ENCODE measurements around the gene AEBP1. TPM values are rescaled to one million over a fixed set of nuclear protein-coding genes. Genes with fewer than 3 reads are reported as not detected.
A peak's percentile ranks its signal among the peaks of the same experiment; 100 is the strongest.
"Not testable (repeated sequence)": the region's sequence is repeated elsewhere in the genome, so short reads cannot be mapped to it uniquely, and the experiment has no call there.

Gene AEBP1
- total RNA-seq, 2 donors from 2014 or later = 39.2 to 51.9 TPM

DNA sequence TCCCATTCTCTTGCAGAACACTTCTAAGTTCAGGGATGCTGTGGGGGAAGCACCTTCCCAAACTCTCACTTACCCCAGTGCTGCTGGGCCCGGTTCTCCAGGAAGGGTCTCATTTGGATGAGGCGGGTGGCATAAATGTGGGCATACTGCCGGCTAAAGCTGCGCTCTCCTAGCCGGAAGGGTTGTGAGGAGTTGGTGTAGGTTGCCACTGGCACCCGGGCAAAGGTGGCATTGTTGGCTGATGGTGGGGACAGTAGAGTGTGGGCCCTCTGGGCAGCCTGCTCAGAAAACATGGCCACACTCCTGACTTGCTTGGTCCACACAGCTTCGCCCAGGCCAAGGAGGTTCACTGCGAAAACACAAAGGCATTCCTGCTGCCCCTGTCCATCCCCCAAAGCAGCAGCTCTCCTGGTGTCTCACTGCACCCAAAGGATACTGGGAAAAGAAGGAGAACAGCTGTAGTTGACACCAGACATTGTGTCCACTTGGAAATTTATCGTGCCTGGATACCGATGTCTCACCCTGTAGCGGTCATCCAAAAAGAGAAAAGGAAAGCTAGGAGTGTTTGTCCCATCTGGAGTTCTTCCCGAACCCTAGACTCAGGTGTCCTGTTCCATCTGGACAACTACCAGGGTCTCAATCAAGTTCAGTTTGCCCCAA, 17.7 kb downstream of the AEBP1 start:
- 78 to 79% methylated on average over 10 to 12 of the region's 12 CpGs for WGBS, 2 donors
- ATAC-seq = no peak
- Histone ChIP-seq H3K27me3 (no peaks in the 10 kb centered on the region), H3K9me3 (no peaks in the 10 kb centered on the region), H3K36me3 (replicated peaks in 1 of 2; ENCODE audit: insufficient read depth in 1 of 2, low read depth in 2 of 2) (no peaks in the 10 kb centered on the region), H3K27ac (no peak overlapping the region), H3K4me3 (no peak overlapping the region), H3K4me1 (peaks cover 33% of the 10 kb centered on the region)
- peak in 1 of 4 donors; percentile 7 for DNase-seq
- intact Hi-C loops (cut with DNase I) = no loop called here
- TF ChIP-seq POLR2A (IDR thresholded peaks at IDR 0.05) = no peak
- no peak for TF ChIP-seq CTCF (IDR thresholded peaks at IDR 0.05)

DNA sequence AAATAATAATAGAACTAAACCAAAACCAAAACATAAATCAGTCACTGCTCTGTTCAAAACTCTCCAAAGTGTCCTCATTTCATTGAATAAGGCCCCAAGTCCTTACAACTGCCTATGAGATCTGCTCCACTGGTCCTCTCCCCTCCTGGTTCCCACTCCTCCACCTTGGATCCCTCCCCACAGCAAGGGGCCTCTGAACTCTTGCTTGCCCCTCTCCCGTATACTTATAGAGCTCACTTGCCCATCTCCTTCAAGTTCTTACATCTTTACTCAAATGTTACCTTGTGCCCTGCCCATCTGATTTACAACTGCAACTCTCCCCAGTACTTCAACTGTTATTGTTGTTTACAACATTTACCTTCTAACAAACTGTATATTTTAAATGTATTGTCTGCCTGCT, 18.4 kb downstream of the AEBP1 start:
- WGBS, 2 donors = 19 to 41% methylated on average over 1 of the region's 1 CpG

GRCh38 chr7:44123190-44124003, 19.3 kb downstream of the AEBP1 start, which contains the start of gene POLD2:
Gene POLD2, minus strand, starts transcription at chr7:44123548. Its CDS starts 1,495 bp downstream, at chr7:44122053.
- intact Hi-C loops (cut with DNase I) = no loop called here
- DNase-seq = peak; percentile 96 to 98 (median 98)
- Histone ChIP-seq H3K4me1 (peaks cover 33% of the 10 kb centered on the region), H3K36me3 (replicated peaks in 1 of 2; ENCODE audit: insufficient read depth in 1 of 2, low read depth in 2 of 2) (no peaks in the 10 kb centered on the region), H3K4me3 (peak within 1 kb of the TSS; percentile 28 to 73), H3K9me3 (no peaks in the 10 kb centered on the region), H3K27me3 (no peaks in the 10 kb centered on the region), H3K27ac (peak within 1 kb of the TSS; percentile 59 to 88 (median 84))
- WGBS, 2 donors = 0 to 1% methylated on average over 16 to 86 of the region's 86 CpGs
- peak; percentile 99 for ATAC-seq
- TF ChIP-seq POLR2A (IDR thresholded peaks at IDR 0.05) (peak; percentile 28 to 75 (median 71)), CTCF (IDR thresholded peaks at IDR 0.05) (peak in 3 of 7 experiments; percentile 7 to 19 (median 18))

More for the DNA sequence above, 18.4 kb downstream of the AEBP1 start:
- H3K27me3 ChIP-seq = no peaks in the 10 kb centered on the region
- no peak for TF ChIP-seq POLR2A (IDR thresholded peaks at IDR 0.05)
- H3K4me3 ChIP-seq = no peak overlapping the region
- peak overlapping the region in 3 of 4 donors; percentile 59 to 87 (median 81) for H3K27ac ChIP-seq
- DNase-seq = no peak
- intact Hi-C loops (cut with DNase I) = no loop called here
- no peak for ATAC-seq
- H3K4me1 ChIP-seq = peaks cover 33% of the 10 kb centered on the region
- H3K9me3 ChIP-seq = no peaks in the 10 kb centered on the region
- H3K36me3 ChIP-seq (replicated peaks in 1 of 2; ENCODE audit: insufficient read depth in 1 of 2, low read depth in 2 of 2) = no peaks in the 10 kb centered on the region

DNA sequence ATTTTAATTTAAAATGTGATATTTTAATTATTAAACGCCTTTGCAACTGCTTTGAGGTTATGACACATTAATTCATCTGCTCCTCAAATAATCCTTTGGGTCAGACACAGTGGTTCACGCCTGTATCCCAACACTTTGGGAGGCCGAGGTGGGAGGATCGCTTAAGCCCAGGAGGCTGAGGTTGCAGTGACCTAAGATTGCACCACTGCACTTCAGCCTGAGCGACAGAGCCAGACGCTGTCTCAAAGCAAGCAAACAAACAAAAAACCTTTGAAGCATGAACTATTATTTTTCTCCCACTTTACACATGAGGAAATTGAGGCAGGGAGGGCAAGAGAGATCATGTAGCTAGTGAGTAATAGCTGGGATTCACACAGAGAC, 20.7 kb downstream of the AEBP1 start:
- Histone ChIP-seq H3K36me3 (replicated peaks in 1 of 2; ENCODE audit: insufficient read depth in 1 of 2, low read depth in 2 of 2) (no peaks in the 10 kb centered on the region), H3K27ac (no peak overlapping the region), H3K4me1 (peaks cover 26% of the 10 kb centered on the region), H3K27me3 (no peaks in the 10 kb centered on the region), H3K4me3 (no peak overlapping the region), H3K9me3 (no peaks in the 10 kb centered on the region)
- ATAC-seq (no peak), DNase-seq (no peak)
- intact Hi-C loops (cut with DNase I) = no loop called here
- TF ChIP-seq POLR2A (IDR thresholded peaks at IDR 0.05) = no peak
- no peak for TF ChIP-seq CTCF (IDR thresholded peaks at IDR 0.05)
- 94% methylated on average over 6 of the region's 6 CpGs for WGBS, 2 donors

- H3K9me3 ChIP-seq; H3K27me3 ChIP-seq; intact Hi-C loops (cut with DNase I); H3K27ac ChIP-seq; H3K4me3 ChIP-seq; ATAC-seq; DNase-seq; H3K36me3 ChIP-seq (replicated peaks in 1 of 2; ENCODE audit: insufficient read depth in 1 of 2, low read depth in 2 of 2): not testable (repeated sequence)
- H3K4me1 ChIP-seq = peaks cover 20% of the 10 kb centered on the region
- WGBS, 2 donors = 78 to 85% methylated on average over 4 of the region's 4 CpGs
Measured at GRCh38 chr7:44126574-44126973, 22.4 kb downstream of the AEBP1 start.
